Measurements from ENCODE around the gene FABP6.

Gene FABP6

GRCh38 chr5:160262151-160263074 is 33.1 kb downstream of the FABP6 start:
- no peak for DNase-seq (ENCODE audit: low read depth)

DNA sequence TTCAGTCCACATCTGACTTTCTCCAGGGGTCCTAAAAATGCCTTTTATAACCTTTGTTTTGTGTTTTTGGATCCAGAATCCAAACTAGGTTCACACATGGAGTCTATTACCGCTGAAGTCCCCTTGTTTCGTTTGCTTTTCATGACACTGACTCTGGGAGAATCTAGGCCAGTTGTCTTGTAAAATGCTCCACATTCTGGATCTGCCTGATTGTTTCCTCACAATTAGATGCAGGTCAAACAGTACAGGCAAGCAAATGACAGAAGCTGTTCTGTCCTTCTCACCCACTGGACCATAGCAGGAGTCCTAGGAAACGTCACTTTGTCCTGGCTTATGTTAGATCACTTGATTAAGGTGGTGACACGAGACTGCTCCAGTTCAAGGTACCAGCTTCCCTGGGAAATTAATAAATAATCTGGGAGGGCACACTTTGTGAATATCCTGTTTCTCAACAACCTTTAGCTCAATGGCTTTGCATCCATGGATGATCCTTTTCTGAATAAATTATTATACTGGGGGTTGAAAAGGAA is 34.1 kb downstream of the FABP6 start:
- DNase-seq (ENCODE audit: low read depth): no peak

GRCh38 chr5:160266044-160266443 is 36.7 kb downstream of the FABP6 start:
- DNase-seq (ENCODE audit: low read depth): no peak

DNA sequence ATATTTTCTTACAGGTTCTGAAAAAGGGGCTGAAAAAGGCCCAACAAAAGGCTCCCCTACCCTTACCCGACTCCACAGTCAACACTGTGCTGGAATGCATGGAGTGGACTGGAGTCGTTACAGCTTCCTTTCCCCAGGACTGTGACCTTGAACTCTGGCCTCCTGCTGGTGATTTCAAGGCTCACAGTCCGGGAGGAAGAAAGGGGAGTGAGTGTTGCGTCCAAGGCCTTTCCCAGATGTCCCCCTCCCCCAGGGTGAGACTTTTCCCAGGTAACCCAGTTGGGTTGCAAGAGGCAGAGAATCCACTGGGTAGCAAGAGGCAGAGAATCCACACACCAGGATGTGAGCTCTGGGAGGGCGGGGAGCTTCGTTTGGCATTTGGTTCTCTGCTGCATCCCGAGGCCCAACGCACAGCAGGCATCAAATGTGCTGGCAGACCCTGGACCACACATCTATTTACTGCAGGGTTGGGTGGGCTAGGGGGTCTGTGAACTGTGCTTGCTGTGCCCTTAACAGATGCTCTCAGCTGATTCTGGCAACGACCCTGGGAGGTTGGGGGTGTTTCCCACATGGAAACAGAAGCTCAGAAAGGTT is 37.5 kb downstream of the FABP6 start:
- DNase-seq (ENCODE audit: low read depth): no peak

GRCh38 chr5:160268121-160268520 is 38.8 kb downstream of the FABP6 start:
- no peak for DNase-seq (ENCODE audit: low read depth)

GRCh38 chr5:160269017-160269416 is 39.7 kb downstream of the FABP6 start:
- no peak for DNase-seq (ENCODE audit: low read depth)

- no peak for DNase-seq (ENCODE audit: low read depth)
Observed at GRCh38 chr5:160270704-160271103, 41.4 kb downstream of the FABP6 start.

- no peak for DNase-seq (ENCODE audit: low read depth)
Observed at GRCh38 chr5:160271396-160271795, 42.1 kb downstream of the FABP6 start.

DNA sequence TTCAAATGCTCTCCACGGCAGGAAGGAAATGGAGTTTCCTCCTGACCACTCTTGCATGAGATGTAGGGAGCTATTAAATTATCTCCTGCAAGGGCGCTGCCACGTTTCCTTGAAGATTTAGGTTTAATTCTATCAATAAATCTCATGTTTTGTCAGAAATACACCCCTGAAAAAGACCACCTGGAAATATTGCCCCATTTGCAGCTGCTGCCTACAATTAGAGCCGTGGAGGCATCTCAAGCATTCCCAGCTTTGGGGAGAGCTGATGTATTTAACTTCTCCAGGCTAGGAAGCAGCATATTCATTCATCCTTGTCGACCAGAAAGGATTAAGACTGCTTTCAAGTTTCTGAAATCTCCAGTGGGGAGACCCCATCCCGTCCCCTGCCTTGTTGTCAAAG is 42.5 kb downstream of the FABP6 start:
- DNase-seq (ENCODE audit: low read depth): no peak

- DNase-seq (ENCODE audit: low read depth): no peak
Observed at GRCh38 chr5:160272264-160272663, 43.0 kb downstream of the FABP6 start.

GRCh38 chr5:160272889-160273288 is 43.6 kb downstream of the FABP6 start:
- no peak for DNase-seq (ENCODE audit: low read depth)

DNA sequence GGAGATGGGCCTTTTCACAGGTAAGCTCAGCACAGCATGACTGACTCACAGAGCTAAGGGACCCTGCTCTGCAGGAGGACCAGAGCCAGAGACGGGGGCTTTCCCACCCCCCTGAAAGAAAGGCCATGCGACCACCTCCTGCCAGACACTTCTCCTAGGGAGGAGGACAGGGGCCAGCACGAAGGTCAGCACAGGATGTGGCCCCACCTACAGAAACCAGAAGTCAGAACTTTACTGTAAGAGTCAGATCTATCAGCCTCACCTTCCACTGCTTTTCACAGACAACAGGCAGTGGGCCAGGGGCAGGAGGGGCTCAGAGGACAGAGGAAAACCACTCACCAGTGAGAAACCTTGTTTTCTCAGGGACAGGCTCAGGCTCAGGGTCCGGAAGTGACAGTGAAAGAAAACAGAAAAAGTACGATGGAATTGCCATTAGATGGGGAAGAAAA is 45.2 kb downstream of the FABP6 start:
- no peak for DNase-seq (ENCODE audit: low read depth)

DNA sequence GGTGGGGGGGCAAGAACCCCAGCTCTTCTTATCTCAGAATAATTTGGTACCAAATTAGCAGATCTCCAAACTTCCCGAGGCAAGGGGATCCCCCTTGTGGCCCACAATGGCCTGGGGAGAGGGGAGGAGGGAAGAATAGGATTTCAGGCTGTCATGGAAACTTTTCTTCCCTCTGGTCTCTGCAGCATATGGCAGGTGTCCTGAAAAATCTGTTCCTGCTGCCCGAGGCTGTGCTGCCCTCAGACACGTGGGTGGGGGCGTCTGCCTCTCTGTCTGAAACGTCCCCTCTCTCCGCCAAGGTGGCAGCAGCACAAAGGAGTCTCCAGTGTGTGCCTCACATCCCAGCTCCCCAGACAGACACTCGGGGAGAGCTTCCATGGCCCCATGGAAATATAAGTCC is 49.0 kb downstream of the FABP6 start:
- DNase-seq (ENCODE audit: low read depth): no peak

- DNase-seq (ENCODE audit: low read depth): no peak
Observed at GRCh38 chr5:160280384-160281095, 51.2 kb downstream of the FABP6 start.

DNA sequence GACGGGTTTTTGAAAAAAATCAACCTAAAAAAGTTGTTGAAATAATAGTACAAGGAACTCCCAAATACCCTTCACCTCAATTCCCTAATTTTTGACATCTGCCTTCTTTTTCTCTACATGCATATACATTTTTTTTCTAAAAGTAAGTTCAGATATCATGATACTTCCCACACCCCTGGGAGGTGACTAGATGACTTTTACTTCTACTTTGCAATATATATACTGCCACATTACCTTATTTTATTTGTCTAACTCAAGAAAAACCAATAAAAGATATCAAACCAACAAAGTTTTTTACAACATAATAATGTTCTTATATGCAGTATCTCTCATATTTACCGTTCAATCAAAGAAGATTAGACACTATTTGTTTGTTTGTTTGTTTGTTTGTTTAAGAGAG is 52.0 kb downstream of the FABP6 start:
- DNase-seq (ENCODE audit: low read depth): no peak

DNA sequence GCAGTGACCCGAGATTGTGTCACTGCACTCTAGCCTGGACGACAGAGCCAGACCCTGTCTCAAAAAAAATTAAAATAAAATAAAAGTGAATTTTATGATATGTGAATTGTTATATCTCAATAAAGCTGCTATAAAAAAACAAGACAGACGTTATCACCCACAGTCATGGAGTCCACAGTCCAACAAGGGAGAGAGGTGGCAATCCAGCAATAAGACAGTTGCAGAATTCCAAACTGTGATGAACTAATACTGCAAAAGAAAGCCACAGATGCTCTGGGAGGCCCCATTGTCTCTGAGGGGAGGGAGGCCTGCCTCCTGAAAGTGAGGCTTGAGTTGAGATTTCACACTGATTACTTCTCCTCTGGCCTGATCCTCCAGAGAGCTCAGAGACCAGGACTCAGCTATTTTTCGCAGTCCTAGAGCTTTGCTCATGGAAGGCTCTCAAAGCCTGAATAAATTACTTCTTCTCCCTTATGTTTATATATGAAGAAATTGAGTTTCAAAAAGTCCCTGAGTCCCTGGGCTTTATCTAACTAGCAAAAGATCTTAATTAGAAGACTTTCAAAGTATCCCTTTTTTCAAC is 55.1 kb downstream of the FABP6 start:
- no peak for DNase-seq (ENCODE audit: low read depth)

GRCh38 chr5:160285316-160285715 is 56.0 kb downstream of the FABP6 start:
- DNase-seq (ENCODE audit: low read depth): no peak

GRCh38 chr5:160286947-160287346 is 57.6 kb downstream of the FABP6 start:
- no peak for DNase-seq (ENCODE audit: low read depth)

DNA sequence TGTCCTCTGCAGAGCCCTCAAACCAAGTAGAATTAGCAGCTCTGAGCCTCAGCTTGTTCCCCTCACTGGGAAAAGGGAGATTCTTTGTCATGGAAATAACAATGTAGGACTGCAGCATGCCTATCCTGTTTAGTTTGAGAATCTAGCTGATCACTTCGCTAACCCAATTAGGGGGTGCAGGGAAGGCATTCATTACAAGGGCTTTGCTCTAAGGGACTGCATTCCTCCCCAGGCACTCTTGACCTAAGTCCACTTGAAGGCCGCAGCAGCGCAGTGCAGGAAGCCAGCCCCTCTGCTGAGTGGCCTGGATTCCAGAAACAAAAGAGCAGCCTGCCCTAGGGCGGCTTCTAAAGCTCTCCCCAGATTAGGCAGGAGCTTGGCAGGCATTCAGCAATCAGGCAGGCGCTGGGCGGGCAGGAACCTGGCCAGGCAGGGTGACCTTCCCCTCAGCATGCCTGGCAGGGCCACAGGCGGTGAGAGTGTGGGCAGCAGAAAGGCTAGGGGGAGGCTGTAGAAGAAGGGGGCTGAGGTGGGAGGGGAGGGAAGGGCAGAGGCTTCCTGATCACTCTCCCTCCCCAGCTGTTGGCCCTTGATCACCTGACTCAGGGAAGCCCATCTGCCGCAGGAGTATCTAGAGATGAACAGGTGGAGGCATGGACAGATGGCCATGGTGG is 58.2 kb downstream of the FABP6 start:
- no peak for DNase-seq (ENCODE audit: low read depth)
